Endodermal cell (in vitro differentiated cells): ENCODE measurements around the gene GPC4. TPM values are rescaled to one million over a fixed set of nuclear protein-coding genes. Genes with fewer than 3 reads are reported as not detected.

ENCODE experiments used
- DNase-seq: peaks from one replicate; pipeline ENCODE4 v3.0.0-alpha.2; 2017
- H3K27ac ChIP-seq: 2 replicates; pipeline ENCODE4 v1.5.1; 2013; ENCODE audit warnings: mild to moderate bottlenecking, low read depth, low read length, moderate library complexity
- H3K27me3 ChIP-seq: 2 replicates; pipeline ENCODE4 v1.6.1; 2013; ENCODE audit warnings: mild to moderate bottlenecking, low read length, moderate library complexity; ENCODE audit not compliant: insufficient read depth, control insufficient read depth, poor library complexity, severe bottlenecking
- H3K36me3 ChIP-seq: 2 replicates; pipeline ENCODE4 v1.7.0; 2013; ENCODE audit warnings: mild to moderate bottlenecking, low read length, moderate library complexity; ENCODE audit not compliant: control insufficient read depth, insufficient read depth
- H3K4me1 ChIP-seq: one replicate; pipeline ENCODE4 v1.7.0; 2013; ENCODE audit warnings: low read length; ENCODE audit not compliant: control insufficient read depth, insufficient read depth
- H3K4me3 ChIP-seq: 2 replicates; pipeline ENCODE4 v1.5.1; 2013; ENCODE audit warnings: mild to moderate bottlenecking, low read length, moderate library complexity
- H3K9ac ChIP-seq: 2 replicates; pipeline ENCODE4 v1.6.1; 2013; ENCODE audit warnings: mild to moderate bottlenecking, low read length, moderate library complexity; ENCODE audit not compliant: poor library complexity, severe bottlenecking; ENCODE audit errors: extremely low read depth
- H3K9me3 ChIP-seq: 2 replicates; pipeline ENCODE4 v1.6.1; 2013; ENCODE audit warnings: mild to moderate bottlenecking, low read length, moderate library complexity; ENCODE audit not compliant: control insufficient read depth
- H3K27ac Mint-ChIP-seq: 2 replicates; pipeline ENCODE4 v1.8.0; 2020; ENCODE audit warnings: mixed read lengths
- H3K27me3 Mint-ChIP-seq: 2 replicates; pipeline ENCODE4 v1.8.0; 2021; ENCODE audit warnings: mild to moderate bottlenecking, mixed read lengths; ENCODE audit not compliant: insufficient read depth
- H3K36me3 Mint-ChIP-seq: 2 replicates; pipeline ENCODE4 v1.8.0; 2020; ENCODE audit warnings: low read depth, mixed read lengths
- H3K4me1 Mint-ChIP-seq: 2 replicates; pipeline ENCODE4 v1.8.0; 2020; ENCODE audit warnings: mixed read lengths
- H3K4me3 Mint-ChIP-seq: 2 replicates; pipeline ENCODE4 v1.8.0; 2020; ENCODE audit warnings: mild to moderate bottlenecking, moderate library complexity, mixed read lengths
- H3K9me3 Mint-ChIP-seq: 2 replicates; pipeline ENCODE4 v1.8.0; 2020; ENCODE audit warnings: mild to moderate bottlenecking, mixed read lengths
- WGBS, 2 experiments: methylation state at CpG; one replicate each; pipeline versions ENCODE4 v1.1.5 to v1.1.7; 2013; ENCODE audit warnings: missing lambda C conversion rate in 2 of 2, mixed read lengths in 1 of 2; ENCODE audit not compliant: insufficient coverage in 1 of 2, insufficient read length in 1 of 2; 5-methylcytosine and 5-hydroxymethylcytosine counted together
- total RNA-seq, 2 donors: library from RNA; stranded (reverse); fragmentation: NEBNext Ultra II Directional in 1 of 2; extraction: Animal tissue kit (Norgen Biotek cat#: 25700) in 1 of 2; gene quantifications; 2 replicates in 1 of 2; 3 replicates in 1 of 2; pipeline ENCODE4 v1.2.1, GENCODE V29; 2021
- TF ChIP-seq, protein P1 (sequence below): fragments of 200-600 bp; sonication (generic); conservative IDR thresholded peaks from 2 replicates; pipeline ENCODE4 v1.5.0; 2021; ENCODE audit warnings: antibody characterized with exemption, mild to moderate bottlenecking

Gene GPC4
- total RNA-seq, 2 donors from 2014 or later, result 281 to 829 TPM

DNA sequence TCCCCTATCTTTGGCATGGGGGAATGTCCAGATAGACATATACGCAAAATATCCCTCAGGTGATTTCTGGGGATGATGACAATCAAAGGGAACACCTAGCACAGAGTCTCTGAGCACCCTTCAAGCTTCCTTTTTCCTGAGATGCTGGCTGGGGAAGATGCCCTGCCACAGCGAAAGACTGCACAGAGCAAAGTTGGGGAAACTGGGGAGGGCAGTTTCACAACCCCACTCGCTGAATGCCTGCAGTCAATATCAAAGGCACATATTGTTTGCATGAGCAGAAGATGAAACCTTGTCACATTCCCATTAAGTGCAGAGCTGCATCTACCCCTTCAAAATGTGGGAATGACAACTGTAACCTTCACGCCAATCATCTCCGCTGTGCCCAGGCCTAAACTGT is 2.6 kb downstream of the GPC4 start:
- H3K27me3 ChIP-seq, result no peaks in the 10 kb centered on the region
- H3K9me3 Mint-ChIP-seq, result no peaks in the 10 kb centered on the region
- peak overlapping the region; percentile 83 for H3K9ac ChIP-seq
- peaks cover 53% of the 10 kb centered on the region for H3K4me1 Mint-ChIP-seq
- H3K27me3 Mint-ChIP-seq, result no peaks in the 10 kb centered on the region
- peak overlapping the region; percentile 81 for H3K27ac ChIP-seq
- peak overlapping the region; percentile 9 for H3K27ac Mint-ChIP-seq
- H3K36me3 ChIP-seq, result peaks cover 44% of the 10 kb centered on the region
- no peak for DNase-seq
- 8 to 25% methylated on average over 2 to 5 of the region's 5 CpGs for whole genome bisulfite sequencing, 2 experiments
- TF ChIP-seq, protein P1, sequence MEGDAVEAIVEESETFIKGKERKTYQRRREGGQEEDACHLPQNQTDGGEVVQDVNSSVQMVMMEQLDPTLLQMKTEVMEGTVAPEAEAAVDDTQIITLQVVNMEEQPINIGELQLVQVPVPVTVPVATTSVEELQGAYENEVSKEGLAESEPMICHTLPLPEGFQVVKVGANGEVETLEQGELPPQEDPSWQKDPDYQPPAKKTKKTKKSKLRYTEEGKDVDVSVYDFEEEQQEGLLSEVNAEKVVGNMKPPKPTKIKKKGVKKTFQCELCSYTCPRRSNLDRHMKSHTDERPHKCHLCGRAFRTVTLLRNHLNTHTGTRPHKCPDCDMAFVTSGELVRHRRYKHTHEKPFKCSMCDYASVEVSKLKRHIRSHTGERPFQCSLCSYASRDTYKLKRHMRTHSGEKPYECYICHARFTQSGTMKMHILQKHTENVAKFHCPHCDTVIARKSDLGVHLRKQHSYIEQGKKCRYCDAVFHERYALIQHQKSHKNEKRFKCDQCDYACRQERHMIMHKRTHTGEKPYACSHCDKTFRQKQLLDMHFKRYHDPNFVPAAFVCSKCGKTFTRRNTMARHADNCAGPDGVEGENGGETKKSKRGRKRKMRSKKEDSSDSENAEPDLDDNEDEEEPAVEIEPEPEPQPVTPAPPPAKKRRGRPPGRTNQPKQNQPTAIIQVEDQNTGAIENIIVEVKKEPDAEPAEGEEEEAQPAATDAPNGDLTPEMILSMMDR, result no peak
- peaks cover 59% of the 10 kb centered on the region for H3K36me3 Mint-ChIP-seq
- H3K4me3 ChIP-seq, result peak overlapping the region; percentile 94
- no peaks in the 10 kb centered on the region for H3K9me3 ChIP-seq
- H3K4me1 ChIP-seq, result no peaks in the 10 kb centered on the region
- peak overlapping the region; percentile 98 for H3K4me3 Mint-ChIP-seq

DNA sequence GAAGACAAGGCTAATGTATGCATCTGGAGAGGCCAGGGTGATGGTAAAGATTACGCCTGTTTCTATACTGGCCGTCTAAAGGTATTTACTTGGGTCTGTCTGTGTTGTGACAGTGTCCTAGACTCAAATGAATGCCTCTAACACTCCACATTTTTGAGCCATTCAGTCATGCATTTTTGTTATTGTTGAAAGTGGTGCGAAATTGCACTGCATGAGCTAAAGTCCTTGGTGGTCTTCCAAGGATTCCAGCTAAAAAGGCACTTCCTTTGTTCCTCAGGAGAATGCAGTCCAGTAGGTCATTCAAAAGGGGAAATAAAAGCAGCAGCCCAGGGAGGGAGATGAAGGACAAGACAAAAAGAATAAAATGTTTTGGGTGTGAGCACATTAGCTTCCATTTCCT is 3.0 kb downstream of the GPC4 start:
- no peak for DNase-seq
- peak overlapping the region; percentile 98 for H3K4me3 Mint-ChIP-seq
- H3K9me3 ChIP-seq, result no peaks in the 10 kb centered on the region
- TF ChIP-seq, protein P1, result no peak
- peak overlapping the region; percentile 83 for H3K9ac ChIP-seq
- peak overlapping the region; percentile 94 for H3K4me3 ChIP-seq
- H3K27me3 ChIP-seq, result no peaks in the 10 kb centered on the region
- H3K4me1 Mint-ChIP-seq, result peaks cover 53% of the 10 kb centered on the region
- H3K36me3 ChIP-seq, result peaks cover 47% of the 10 kb centered on the region
- H3K4me1 ChIP-seq, result no peaks in the 10 kb centered on the region
- no peaks in the 10 kb centered on the region for H3K9me3 Mint-ChIP-seq
- H3K27ac Mint-ChIP-seq, result peak overlapping the region; percentile 9
- 33% methylated on average over 3 of the region's 3 CpGs; no CpG with 5 or more reads in 1 of the 2 experiments for WGBS, 2 experiments
- H3K27ac ChIP-seq, result peak overlapping the region; percentile 92
- peaks cover 63% of the 10 kb centered on the region for H3K36me3 Mint-ChIP-seq
- H3K27me3 Mint-ChIP-seq, result no peaks in the 10 kb centered on the region

DNA sequence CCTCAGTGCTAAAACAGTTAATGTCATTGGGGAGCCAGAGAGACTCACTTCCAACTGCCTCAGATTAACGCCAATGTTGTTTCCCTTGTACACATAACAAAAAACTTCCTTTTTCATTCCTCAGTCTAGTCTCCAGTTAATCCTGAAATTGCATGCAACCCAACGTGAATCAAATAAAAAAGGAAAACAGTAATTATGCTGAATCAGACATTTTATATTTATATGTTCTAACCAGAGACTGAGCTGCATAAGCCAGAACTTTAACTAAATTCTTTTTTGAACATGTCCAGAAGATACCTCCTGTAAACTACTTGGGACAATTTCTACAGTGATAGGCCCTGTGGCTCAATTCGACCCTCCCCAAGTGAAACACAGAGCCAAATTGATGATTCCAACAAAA is 4.7 kb downstream of the GPC4 start:
- Histone ChIP-seq H3K9ac (peak overlapping the region; percentile 18), H3K4me3 (peak overlapping the region; percentile 94), H3K4me1 (no peaks in the 10 kb centered on the region), H3K9me3 (no peaks in the 10 kb centered on the region), H3K36me3 (peaks cover 54% of the 10 kb centered on the region), H3K27ac (no peak overlapping the region), H3K27me3 (no peaks in the 10 kb centered on the region)
- H3K4me3 Mint-ChIP-seq, result peak overlapping the region; percentile 98
- H3K9me3 Mint-ChIP-seq, result no peaks in the 10 kb centered on the region
- peaks cover 54% of the 10 kb centered on the region for H3K4me1 Mint-ChIP-seq
- no peak overlapping the region for H3K27ac Mint-ChIP-seq
- peaks cover 74% of the 10 kb centered on the region for H3K36me3 Mint-ChIP-seq
- 83 to 100% methylated on average over 1 to 2 of the region's 3 CpGs for WGBS, 2 experiments
- DNase-seq, result no peak
- no peaks in the 10 kb centered on the region for H3K27me3 Mint-ChIP-seq
- TF ChIP-seq, protein P1, result no peak
